OCI-LY7 (cell line): Measurements from ENCODE around the gene RMND5A.
"Not testable (repeated sequence)": the region's sequence is repeated elsewhere in the genome, so short reads cannot be mapped to it uniquely, and the experiment has no call there.

Experiments used
- CTCF ChIP-seq: fragments of 200-600 bp; sonication (generic); conservative IDR thresholded peaks from 2 replicates; pipeline ENCODE4 v1.5.1; 2014; ENCODE audit warnings: mild to moderate bottlenecking, antibody characterized with exemption, low read length, moderate library complexity, mixed read lengths
- EZH2phosphoT487 ChIP-seq: fragments of 200-600 bp; sonication (generic); IDR thresholded peaks from 2 replicates; pipeline ENCODE4 v1.6.1; 2018; ENCODE audit warnings: low read depth, borderline replicate concordance, mild to moderate bottlenecking, mixed run types, antibody characterized with exemption, low read length, moderate library complexity, mixed read lengths

- TF ChIP-seq CTCF, EZH2phosphoT487: not testable (repeated sequence)
Observed at GRCh38 chr2:86719637-86720539, at the start of gene RMND5A.
